Measurements from ENCODE around the gene CSTF3.

GRCh38 chr11:33064866-33065265 lies 96.4 kb downstream of the CSTF3 start:
- no peak for TF ChIP-seq CTCF (IDR thresholded peaks at IDR 0.05; ENCODE audit: low read length)
- no peak for TF ChIP-seq EZH2 (IDR thresholded peaks at IDR 0.05; ENCODE audit: borderline replicate concordance, low read length)
